CD4-positive, alpha-beta T cell treated with Interleukin-6 at 100 ng/mL for 8 hours (primary cell): ENCODE data around the gene EXOC4.
"Not testable (repeated sequence)": the region's sequence is repeated elsewhere in the genome, so short reads cannot be mapped to it uniquely, and the experiment has no call there.

ENCODE experiments used
- DNase-seq: peaks from one replicate; pipeline ENCODE4 v3.0.0-alpha.2; 2020; ENCODE audit warnings: mixed read lengths, low spot score

EXOC4 gene

GRCh38 chr7:133873631-133874030, 620.8 kb downstream of the EXOC4 start:
- no peak for DNase-seq

DNA sequence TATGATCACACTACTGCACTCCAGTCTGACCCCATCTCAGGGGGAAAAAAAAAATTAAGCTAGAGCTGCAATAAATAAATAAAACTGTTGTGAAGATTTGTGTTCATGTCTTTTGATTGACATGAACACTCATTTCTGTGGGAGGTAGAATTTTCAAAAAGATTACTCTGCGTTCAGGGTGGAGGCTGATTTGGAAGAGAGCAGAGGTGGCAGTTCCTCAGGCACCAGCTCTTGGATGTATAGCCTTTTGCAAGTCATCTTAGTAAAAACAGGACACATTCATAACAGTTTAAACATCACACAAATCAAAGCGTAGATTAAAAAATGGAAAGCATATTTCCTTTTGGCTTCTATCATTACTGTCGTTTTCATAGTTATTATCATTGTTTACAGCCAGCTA, 630.7 kb downstream of the EXOC4 start:
- DNase-seq, result no peak

GRCh38 chr7:133885213-133885612, 632.3 kb downstream of the EXOC4 start:
- DNase-seq, result no peak

- DNase-seq, result no peak
Observed at GRCh38 chr7:133886086-133886485, 633.2 kb downstream of the EXOC4 start.

GRCh38 chr7:133886797-133887196, 633.9 kb downstream of the EXOC4 start:
- DNase-seq, result no peak

DNA sequence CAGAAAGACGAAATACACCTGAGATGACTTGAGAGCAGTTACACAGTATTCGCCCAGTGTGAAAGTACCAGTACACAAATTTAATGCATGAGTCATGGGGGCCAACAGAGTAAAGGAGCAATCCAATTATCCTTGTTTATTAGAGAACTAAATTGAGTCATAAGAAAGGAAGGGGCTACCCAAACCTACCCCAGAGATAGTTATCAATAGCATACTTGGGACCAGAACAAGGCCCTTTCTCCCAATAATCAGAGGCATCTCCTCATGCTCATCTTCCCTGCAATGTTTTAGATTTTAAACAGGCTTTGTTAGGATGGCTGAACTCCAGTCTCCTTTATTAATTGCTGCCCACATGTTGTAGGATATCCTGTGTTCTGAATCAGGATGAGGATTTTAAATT, 634.6 kb downstream of the EXOC4 start:
- DNase-seq, result no peak

GRCh38 chr7:133888061-133888930, 635.4 kb downstream of the EXOC4 start:
- DNase-seq, result no peak

DNA sequence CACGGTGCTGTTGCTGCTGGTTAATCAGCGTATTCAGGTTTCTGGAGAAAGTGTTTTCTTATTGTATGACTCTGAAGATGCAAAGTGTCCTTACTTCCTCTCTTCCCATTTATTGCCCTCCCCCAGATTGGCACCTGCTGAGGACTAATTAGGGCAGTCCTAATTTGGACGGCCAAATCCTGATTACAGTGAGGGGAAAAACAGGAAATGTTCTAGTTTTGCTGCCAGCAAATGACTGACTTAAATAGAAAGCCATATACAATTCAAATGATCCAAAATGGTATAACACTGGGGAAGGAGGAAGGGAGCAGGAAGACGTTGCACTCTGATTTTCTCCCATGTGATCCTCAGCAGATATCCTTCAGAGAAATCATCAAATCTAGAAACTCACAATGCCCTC, 651.9 kb downstream of the EXOC4 start:
- no peak for DNase-seq

DNA sequence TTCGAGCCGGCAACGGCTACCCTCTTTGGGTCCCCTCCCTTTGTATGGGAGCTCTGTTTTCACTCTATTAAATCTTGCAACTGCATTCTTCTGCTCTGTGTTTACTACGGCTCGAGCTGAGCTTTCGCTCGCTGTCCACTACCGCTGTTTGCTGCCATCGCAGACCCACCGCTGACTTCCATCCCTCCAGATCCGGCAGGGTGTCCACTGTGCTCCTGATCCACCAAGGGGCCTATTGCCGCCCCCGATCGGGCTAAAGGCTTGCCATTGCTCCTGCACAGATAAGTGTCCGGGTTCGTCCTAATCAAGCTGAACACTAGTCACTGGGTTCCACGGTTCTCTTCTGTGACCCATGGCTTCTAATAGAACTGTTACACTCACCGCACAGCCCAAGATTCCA, 653.7 kb downstream of the EXOC4 start:
- not testable (repeated sequence) for DNase-seq

DNA sequence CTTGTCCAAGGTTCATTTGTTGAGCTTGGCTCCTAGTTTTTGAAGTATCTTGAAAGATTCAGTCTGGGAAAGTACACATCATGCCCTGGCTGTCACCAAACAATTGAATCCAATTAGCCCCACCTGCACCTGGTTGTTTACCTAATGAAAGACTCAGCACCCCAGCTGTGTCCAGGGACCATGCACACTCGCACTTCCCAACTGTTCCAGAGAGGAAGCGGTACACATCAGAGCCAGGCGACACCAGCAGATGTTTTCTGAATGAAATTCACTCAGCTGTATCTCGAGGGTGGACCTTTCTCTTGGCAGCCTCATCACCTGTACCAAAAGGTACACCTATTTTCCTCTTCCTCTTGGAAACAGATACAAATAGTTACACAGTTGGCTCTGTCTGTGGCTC, 657.9 kb downstream of the EXOC4 start:
- no peak for DNase-seq

- no peak for DNase-seq
Observed at GRCh38 chr7:133911724-133912123, 658.8 kb downstream of the EXOC4 start.

DNA sequence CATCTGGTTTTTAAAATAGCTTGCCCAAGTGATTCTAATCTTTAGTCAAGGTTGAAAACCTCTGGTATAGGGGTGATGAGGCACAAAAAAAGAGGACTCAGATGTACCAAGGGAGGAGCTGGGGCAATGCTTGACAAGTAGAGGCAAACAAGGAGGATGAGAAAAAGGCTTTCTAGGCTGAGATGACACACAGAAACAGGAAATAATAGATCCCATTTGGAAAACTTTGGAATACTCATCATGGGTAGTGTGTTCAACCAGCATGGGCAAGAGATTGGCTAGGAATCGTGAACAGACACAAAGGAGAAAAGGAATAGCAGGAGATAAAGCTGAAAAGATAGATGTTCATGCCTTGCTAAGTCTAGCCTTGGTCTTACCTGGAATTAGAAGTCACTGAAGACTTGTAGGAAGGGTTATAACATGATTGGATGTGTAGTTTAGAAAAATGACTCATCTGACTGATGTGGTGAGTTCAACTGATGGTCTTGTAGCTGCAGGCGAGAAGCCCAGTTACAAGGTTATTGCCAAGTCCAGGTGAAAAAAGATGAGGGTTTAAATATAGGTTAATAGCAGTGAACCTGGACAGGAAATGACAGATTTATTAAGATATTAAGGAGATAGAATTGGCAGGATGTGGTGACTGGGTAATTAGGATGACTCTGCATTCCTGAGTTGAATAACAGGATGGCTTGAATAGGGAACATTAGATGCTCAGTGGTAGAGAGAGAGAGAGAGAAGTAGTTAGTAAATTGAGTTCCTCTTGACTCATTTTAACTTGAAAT, 660.2 kb downstream of the EXOC4 start:
- no peak for DNase-seq

- no peak for DNase-seq
Observed at GRCh38 chr7:133916621-133917020, 663.7 kb downstream of the EXOC4 start.

GRCh38 chr7:133919810-133920209, 666.9 kb downstream of the EXOC4 start:
- DNase-seq, result no peak

GRCh38 chr7:133921635-133922182, 668.8 kb downstream of the EXOC4 start:
- no peak for DNase-seq

GRCh38 chr7:133923974-133924373, 671.1 kb downstream of the EXOC4 start:
- DNase-seq, result no peak

GRCh38 chr7:133931053-133931452, 678.2 kb downstream of the EXOC4 start:
- no peak for DNase-seq

GRCh38 chr7:133932591-133932990, 679.7 kb downstream of the EXOC4 start:
- DNase-seq, result no peak

- DNase-seq, result no peak
Observed at GRCh38 chr7:133934262-133934976, 681.5 kb downstream of the EXOC4 start.

DNA sequence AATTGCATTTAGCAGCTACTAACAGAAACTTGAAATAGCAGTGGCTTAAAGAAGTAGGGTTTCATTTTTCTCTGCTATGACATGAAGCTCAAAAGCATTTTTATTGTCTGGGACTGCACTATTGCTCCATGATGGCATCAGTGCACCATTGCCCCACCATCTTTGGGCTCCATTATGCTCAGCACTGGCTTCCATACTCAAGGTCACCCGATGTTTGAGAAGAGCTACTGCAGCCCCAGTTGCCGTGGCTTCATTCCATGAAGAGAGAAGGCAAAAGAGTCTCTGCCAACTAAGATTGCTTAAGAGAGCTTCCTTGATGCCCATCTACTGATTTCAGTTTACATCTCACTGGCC, 682.1 kb downstream of the EXOC4 start:
- no peak for DNase-seq

- DNase-seq, result no peak
Observed at GRCh38 chr7:133936074-133936473, 683.2 kb downstream of the EXOC4 start.

DNA sequence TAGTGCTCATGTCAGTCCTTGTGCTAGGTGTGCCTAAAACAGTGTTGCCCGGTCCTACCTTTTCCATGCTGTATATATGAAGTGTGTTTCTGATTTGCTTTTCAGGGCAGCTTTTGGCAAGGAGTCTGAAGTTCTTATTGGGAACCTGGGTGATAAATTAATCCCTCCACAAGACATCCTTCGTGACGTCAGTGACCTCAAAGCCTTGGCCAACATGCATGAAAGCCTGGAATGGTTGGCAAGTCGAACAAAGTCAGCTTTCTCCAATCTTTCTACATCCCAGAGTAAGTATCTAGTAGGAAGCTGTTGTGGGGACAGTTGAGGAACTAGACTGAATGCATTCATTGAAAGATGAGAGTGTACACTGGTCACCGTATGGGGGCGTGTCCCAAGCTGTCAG, 684.9 kb downstream of the EXOC4 start:
- no peak for DNase-seq
